GM18951 (cell line): Measurements from ENCODE around the gene ARF1.
"Not testable (repeated sequence)": the region's sequence is repeated elsewhere in the genome, so short reads cannot be mapped to it uniquely, and the experiment has no call there.

Source experiments
- POLR2A ChIP-seq: IDR thresholded peaks from 4 replicates; pipeline ENCODE4 v1.6.1; 2011; ENCODE audit warnings: mild to moderate bottlenecking; ENCODE audit not compliant: insufficient read length, insufficient read depth; ENCODE audit errors: extremely low read depth
- in situ Hi-C: fragments of 300-500 bp; cut with MboI; formaldehyde crosslinking; loops from one replicate; pipeline ENCODE4 v1.12.0; 2022; ENCODE audit warnings: low sequenced_read_pairs, mixed read lengths, inconsistent platforms; ENCODE audit not compliant: unreplicated experiment

ARF1 gene

GRCh38 chr1:228109962-228110488 lies 27.5 kb downstream of the ARF1 start:
- TF ChIP-seq POLR2A, result no peak
- in situ Hi-C loops, result no loop called here

GRCh38 chr1:228110556-228110955 lies 28.0 kb downstream of the ARF1 start:
- TF ChIP-seq POLR2A, result no peak
- in situ Hi-C loops, result no loop called here

DNA sequence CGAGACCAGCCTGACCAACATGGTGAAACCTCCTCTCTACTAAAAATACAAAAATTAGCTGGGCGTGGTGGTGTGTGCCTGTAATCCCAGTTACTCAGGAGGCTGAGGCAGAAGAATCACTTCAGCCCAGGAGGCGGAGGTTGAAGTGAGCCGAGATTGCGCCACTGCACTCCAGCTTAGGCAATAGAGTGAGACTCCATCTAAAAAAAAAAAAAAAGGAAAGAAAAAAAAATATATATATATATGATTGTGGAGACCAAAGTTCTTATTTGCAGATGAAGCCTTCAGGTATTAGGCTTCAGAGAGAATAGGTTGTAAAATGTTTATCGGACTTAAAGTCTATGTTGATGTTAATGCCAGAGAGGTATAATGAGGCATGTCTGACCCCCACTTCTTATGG lies 28.8 kb downstream of the ARF1 start:
- in situ Hi-C loops, result not testable (repeated sequence)

DNA sequence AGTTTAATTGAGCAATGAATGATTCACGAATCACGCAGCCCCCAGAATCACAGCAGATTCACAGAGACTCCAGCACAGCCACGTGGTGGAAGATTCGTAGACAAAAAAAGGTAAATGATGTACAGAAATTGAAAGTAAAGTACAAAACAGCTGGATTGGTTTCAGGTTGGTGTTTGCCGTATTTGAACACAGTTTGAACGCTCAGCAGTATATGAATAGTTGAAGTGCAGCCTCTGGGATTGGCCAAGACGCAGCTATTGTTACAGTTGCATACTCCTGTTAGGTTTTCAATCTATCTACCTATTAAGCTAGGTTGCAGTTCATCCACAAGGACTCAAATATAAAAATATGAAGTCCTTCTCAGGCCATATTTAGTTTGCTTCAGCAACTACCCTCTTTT lies 29.7 kb downstream of the ARF1 start:
- in situ Hi-C loops, result no loop called here
- TF ChIP-seq POLR2A, result no peak

DNA sequence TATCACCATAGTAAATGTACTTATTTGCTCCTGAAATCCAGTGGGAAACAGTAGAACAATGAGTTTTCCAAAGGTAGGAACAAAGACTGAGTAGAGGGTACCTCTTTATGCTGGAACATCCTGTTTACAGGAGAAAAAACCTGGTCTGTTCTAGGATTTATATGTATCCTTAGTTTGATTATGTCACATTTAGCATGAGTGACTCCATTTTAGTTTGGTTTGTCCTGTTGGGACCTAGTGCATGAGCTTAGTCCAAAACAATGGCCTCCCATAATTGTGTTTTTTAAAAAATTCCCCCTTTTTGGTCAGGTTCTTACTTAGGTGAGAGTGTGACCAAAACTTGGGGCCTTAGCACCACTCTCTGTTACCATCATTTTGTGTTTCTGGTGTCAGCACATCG lies 30.1 kb downstream of the ARF1 start:
- in situ Hi-C loops, result no loop called here
- no peak for TF ChIP-seq POLR2A

- in situ Hi-C loops, result no loop called here
- no peak for TF ChIP-seq POLR2A
Observed at GRCh38 chr1:228114827-228115226, 32.3 kb downstream of the ARF1 start.

GRCh38 chr1:228117335-228117734 lies 34.8 kb downstream of the ARF1 start:
- in situ Hi-C loops, result no loop called here
- no peak for TF ChIP-seq POLR2A

DNA sequence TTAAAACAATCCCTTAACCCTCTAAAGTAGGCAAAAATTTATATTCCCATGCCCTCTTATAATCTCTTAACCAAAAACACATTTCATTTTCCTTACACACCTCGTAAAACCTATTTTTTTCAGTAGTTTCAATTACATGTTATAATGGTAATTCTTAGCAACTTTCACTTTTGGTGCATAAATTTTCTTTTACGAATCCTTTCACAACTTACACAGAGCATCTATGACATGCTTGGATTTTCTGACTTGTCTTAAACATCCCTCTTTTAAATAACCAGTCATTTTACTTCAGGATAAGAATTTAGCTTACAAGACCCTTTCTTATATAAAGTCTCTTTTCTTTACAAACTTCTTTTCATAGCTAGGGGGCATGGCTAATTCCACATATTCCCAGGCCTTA lies 35.5 kb downstream of the ARF1 start:
- in situ Hi-C loops, result no loop called here
- no peak for TF ChIP-seq POLR2A

DNA sequence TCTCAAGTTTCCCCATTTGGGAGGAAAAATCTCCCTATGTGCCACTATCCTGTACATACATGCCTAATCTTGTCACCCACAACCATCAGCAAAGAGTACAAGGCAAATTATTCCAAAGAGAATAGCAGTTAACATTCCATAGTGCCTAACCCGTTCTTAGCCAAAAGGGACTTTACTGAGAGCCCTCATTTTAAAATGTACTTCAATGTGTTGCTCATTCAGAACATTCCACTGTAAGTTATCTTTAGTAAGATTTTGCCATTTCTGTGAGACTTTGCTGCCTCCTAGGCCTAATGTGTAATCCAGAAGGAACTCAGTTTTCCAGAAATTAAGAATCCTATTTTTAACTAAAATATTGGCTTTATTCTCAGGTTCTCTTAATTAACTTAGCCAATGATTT lies 37.8 kb downstream of the ARF1 start:
- no peak for TF ChIP-seq POLR2A
- in situ Hi-C loops, result no loop called here

DNA sequence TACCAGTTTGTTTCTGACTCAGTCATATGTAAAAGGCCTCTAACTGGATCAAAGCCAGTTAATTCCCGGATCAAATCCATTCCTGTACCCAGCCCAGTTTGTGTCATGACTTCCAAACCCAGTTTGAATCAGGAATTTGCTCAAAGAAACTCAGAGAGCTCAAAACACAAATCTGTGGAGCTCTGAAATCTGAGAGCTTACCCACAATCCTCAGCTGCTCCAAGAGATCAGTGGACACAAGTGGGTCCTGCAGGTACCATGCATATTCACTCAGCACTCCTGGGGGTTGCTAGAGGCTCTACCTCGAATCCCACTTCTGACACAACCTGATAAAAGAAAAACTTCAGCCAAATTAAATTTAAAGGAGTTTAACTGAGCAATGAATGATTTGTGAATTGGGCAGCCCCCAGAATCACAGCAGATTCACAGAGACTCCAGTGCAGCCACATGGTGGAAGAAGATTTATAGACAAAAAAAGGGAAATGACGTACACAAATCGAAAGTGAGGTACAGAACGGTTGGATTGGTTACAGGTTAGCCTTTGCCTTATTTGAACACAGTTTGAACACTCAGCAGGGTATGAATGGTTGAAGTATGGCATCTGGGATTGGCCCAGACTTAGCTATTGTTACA lies 38.5 kb downstream of the ARF1 start:
- TF ChIP-seq POLR2A, result no peak
- in situ Hi-C loops, result no loop called here

- no peak for TF ChIP-seq POLR2A
- in situ Hi-C loops, result no loop called here
Observed at GRCh38 chr1:228122921-228123441, 40.5 kb downstream of the ARF1 start.

GRCh38 chr1:228123505-228123904 lies 41.0 kb downstream of the ARF1 start:
- in situ Hi-C loops, result no loop called here
- TF ChIP-seq POLR2A, result no peak

- TF ChIP-seq POLR2A, result no peak
- in situ Hi-C loops, result no loop called here
Observed at GRCh38 chr1:228125185-228125584, 42.7 kb downstream of the ARF1 start.

DNA sequence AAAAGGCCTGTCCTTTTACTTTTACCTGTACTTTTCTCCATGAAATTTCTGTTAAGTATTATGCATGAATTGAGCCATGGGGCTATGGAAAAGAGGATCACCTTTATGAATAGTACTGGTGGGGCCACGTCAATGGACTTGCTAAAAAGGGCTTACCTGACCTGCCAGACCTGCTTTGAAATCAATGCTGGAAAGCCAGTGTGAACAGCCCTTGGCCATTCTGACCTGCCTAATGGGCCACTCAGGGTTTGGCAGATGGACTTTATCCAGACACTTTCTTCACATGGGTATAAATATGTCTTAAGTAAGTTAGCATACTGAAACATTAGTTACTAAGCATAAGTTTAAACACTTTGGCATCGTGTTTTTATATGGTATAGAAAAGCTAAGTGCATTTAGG lies 49.3 kb downstream of the ARF1 start:
- TF ChIP-seq POLR2A, result no peak
- in situ Hi-C loops, result no loop called here

DNA sequence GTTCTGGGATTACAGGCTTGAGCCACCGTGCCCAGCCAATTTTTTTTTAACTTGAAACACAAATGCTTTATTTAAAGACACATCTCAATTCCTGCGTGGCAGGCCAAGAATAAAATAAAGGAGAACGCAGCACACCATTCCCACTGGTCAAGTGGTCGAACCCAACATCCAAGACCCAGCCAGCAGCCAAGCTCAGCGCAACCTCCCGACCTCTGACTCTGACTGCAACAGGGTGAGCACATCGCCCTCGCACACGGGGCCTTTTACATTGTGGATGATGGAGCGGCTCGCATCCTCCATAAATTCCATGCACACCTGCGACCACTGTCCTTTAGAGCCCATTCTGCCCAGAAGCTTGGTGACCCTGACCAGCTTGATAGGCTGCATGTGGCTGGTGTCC lies 52.1 kb downstream of the ARF1 start:
- no peak for TF ChIP-seq POLR2A
- in situ Hi-C loops, result no loop called here

GRCh38 chr1:228136901-228137300 lies 54.4 kb downstream of the ARF1 start:
- no peak for TF ChIP-seq POLR2A
- in situ Hi-C loops, result no loop called here
